KOPT-K1 (cell line): ENCODE data around the gene CTDSP2.

Experiments
- H3K27ac ChIP-seq: fragments of 200-600 bp; sonication (generic); 2 replicates; pipeline ENCODE4 v1.5.1; 2016; ENCODE audit warnings: antibody characterized with exemption, mild to moderate bottlenecking, low read depth, low read length; ENCODE audit not compliant: poor library complexity, severe bottlenecking
- H3K36me3 ChIP-seq: fragments of 200-600 bp; sonication (generic); 2 replicates; pipeline ENCODE4 v1.5.1; 2017; ENCODE audit warnings: antibody characterized with exemption, mild to moderate bottlenecking, low read length, moderate library complexity; ENCODE audit not compliant: insufficient read depth
- H3K9me3 ChIP-seq: fragments of 200-600 bp; sonication (generic); 2 replicates; pipeline ENCODE4 v1.5.1; 2017; ENCODE audit warnings: antibody characterized with exemption, low read length, mild to moderate bottlenecking; ENCODE audit not compliant: insufficient read depth, poor library complexity, severe bottlenecking

Gene CTDSP2

DNA sequence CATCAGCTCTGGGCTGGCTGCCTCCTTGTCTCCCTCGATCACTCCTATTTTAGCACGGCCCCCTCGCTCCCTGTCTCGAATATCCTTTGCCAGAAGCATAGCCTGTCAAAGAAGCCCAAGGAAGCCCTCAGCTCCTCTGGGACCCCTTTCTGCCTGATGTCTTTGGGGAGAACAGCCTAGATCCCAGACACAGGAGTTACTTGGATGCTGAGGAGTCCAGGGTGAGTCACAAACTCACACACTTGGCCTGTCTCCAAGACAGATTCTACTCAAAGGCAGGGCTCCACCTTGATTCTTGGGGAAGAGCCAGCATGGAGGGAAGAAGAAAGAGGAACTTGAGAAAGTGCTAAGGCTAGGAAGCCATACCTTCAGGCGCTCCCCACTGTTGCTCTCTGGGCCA is 36.1 kb downstream of the CTDSP2 start:
- H3K9me3 ChIP-seq = no peaks in the 10 kb centered on the region
- H3K27ac ChIP-seq = no peak overlapping the region
- H3K36me3 ChIP-seq = peaks cover 42% of the 10 kb centered on the region

DNA sequence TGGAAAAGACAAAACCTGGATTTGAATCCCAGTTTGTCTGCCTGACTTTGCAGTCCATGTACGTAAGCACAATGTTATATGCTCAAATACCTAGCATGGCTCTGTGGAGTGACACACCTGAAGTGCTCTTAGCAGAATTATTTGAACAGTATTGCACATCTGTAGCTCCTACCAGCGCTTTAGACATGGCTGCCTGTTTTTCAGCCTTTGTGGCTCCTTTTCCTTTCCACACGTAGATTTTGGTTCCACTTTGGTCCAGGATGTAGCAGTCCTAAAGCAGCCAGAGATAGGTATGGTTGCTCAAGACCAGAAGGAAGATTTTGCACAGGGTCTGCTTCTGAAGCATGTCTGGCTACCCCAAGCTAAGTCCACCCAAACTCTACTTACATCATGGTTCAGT is 37.1 kb downstream of the CTDSP2 start:
- peaks cover 46% of the 10 kb centered on the region for H3K36me3 ChIP-seq
- H3K27ac ChIP-seq = no peak overlapping the region
- H3K9me3 ChIP-seq = no peaks in the 10 kb centered on the region

DNA sequence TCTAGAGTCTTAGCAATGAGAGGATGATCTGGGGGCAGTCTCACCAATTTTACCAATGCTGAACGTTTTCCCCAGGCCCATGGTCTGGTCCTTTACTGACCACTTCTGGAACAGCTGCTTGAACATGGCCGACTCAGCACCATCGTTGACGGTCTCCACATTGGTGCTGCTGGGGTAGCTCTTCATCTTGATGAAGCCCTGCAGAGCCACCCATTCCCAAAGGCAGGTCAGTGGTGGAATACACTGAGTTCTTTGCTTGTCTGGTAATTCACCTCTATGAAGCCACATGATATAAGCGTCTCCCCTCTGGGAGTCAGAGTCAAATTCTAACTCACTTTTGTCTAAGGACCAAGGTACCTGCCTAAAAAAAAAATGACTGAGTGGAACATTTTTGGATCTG is 38.2 kb downstream of the CTDSP2 start:
- H3K27ac ChIP-seq = no peak overlapping the region
- H3K36me3 ChIP-seq = peaks cover 52% of the 10 kb centered on the region
- no peaks in the 10 kb centered on the region for H3K9me3 ChIP-seq

DNA sequence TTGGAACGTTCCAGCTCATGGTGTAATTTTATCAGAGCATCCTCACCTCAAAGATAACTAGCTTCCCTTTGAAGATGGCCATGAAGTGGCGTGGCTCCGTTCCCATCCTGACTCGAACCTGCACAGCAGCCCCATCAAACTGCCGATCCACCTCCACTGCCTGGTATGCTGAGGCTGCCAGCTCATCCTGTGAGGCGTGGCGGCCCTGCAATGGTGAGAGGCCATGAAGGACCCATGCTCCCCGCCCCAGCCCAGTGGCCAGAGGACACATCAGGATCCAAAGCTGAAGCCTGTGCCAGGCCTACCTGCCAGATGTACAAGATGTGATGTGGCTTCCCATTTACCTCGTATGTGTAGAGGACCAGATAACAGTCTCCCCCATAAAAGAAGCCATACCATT is 39.2 kb downstream of the CTDSP2 start:
- Histone ChIP-seq H3K9me3 (no peaks in the 10 kb centered on the region), H3K27ac (no peak overlapping the region), H3K36me3 (peaks cover 63% of the 10 kb centered on the region)

DNA sequence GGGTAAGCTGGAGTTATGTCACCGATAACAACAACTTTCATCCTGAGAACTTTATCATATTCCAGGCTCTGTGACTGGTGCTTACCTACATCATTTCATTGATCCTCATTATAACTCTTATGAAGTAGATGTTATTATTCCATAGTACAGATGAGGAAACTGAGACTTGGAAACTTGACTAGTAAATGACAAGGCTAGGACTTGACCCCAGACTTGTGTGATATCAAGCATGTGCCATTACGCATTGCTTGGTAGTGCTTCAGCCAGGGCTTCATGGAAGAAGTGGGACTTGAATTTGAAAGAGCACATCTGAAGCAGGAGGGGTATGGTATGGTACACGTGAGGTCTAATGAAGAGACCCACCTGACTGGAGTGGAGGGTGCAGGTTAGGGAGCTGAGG is 39.9 kb downstream of the CTDSP2 start:
- Histone ChIP-seq H3K36me3 (peaks cover 69% of the 10 kb centered on the region), H3K27ac (no peak overlapping the region), H3K9me3 (no peaks in the 10 kb centered on the region)

DNA sequence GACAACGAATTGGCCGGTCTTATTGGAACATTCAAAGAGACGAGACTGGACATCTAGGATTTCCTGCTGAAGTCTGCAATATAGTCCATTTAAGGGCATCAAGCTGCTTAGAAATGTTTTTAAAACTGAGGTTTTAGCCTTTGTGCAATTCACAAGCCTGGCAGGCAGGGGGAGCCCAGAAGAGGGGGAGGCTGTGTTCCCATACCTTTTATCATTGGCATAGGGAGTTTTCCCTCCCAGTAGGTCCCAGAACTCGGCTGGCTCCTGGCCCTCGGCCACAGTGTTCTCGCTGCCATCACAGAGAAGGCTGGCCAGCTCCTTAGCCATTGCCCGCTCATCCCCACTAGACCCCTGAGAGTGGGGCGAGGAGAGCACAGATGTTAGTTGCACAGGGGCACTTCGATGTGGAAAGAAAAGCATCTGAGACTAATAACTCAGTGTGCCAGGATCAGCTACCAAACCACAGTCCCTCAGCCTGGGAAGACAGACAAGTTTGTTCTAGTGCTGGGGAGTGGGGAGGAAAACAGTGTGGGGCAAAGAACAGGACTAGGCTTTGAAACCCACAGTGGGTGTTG is 43.1 kb downstream of the CTDSP2 start:
- Histone ChIP-seq H3K36me3 (peaks cover 81% of the 10 kb centered on the region), H3K9me3 (no peaks in the 10 kb centered on the region), H3K27ac (no peak overlapping the region)

DNA sequence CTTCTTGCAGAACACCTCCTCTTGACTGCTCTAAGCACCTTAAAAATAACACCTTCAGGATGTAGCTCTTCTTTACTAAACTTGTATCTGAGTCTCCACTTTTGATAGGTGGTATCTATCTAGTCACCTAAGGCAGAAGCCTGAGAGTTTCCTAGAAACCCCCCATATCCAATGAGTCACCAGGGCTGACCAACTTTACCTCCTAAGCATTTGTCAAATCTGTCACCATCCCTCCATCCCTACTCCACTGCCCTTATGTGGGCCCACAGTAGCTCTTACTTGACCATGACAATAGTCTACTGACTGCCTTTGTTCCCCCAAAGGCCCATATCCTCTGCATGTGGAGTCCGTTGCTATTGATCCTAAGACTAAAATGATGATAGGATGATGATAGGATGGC is 43.9 kb downstream of the CTDSP2 start:
- H3K27ac ChIP-seq = no peak overlapping the region
- peaks cover 79% of the 10 kb centered on the region for H3K36me3 ChIP-seq
- H3K9me3 ChIP-seq = no peaks in the 10 kb centered on the region

DNA sequence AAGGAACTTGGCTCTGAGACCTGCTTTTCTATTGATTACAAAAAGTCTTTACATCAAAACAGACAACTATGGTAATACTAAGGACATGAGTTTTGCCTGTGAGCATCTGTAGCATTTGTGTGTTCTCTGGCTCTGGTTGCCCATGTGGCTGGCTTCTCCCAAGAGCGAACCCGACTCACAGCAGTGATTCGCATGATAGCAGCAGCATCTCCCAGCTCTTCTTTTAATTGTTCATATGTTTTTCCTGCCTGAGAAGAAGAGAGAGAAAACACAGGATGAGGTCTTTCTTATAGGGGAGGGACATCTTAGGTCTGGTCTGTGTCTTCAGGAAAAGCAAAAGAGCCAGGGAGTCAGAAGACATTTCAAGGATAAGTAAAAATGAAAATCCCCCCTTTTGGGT is 45.6 kb downstream of the CTDSP2 start:
- no peak overlapping the region for H3K27ac ChIP-seq
- no peaks in the 10 kb centered on the region for H3K9me3 ChIP-seq
- peaks cover 81% of the 10 kb centered on the region for H3K36me3 ChIP-seq

DNA sequence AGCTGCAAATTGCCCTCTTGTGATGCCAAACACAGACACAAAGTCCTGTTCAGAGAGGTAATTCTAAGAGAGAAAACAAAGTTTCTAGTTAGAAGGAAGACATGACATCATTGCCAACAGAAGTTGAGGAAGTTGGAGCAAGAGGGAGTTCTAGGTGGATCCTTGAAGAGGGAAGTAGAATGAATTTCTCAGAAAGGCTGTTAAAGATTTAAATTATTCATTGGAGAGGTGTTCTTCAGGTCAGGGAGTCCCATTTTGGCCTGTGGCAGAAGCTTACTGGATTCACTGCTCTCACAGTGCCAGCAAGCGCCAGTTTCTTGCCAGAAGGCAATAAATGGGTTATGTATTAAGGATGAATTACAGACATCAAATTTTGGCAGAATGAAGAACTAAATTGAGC is 48.6 kb downstream of the CTDSP2 start:
- Histone ChIP-seq H3K27ac (no peak overlapping the region), H3K9me3 (no peaks in the 10 kb centered on the region), H3K36me3 (peaks cover 94% of the 10 kb centered on the region)

DNA sequence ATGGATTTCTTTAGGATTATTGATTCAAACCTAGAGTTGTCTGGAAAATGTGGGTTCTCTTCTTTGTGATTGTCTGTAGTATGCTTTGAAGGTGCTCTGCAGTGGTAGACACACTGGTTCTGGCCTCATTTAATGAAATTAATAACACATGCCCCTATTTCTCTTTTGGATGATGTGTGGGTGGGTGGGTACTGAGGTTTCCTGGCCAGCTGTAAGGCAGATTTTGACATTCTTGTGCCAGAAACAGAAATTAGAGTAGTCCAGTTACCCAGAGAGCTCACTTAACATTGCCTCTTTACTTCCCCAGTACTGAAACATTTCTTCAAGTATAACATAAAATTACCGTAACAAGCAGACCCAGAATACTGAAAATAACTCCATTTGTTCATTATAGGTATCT is 49.5 kb downstream of the CTDSP2 start:
- no peak overlapping the region for H3K27ac ChIP-seq
- peaks cover 94% of the 10 kb centered on the region for H3K36me3 ChIP-seq
- H3K9me3 ChIP-seq = no peaks in the 10 kb centered on the region

DNA sequence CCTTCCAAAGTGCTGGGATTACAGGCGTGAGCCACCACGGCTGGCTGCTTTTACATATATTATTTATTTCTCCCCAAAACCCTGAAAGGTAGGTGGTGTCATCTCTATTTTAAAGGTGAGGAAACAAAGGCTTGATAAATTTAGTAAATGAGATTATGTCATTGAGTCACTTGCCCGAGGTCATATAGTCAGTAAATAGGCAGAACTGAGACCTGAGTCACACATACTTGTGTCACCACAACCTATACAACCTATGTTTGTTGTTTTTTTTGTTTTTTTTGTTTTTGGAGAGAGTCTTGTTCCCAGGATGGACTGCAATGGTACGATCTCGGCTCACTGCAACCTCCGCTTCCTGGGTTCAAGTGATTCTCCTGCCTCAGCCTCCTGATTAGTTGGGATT is 51.2 kb downstream of the CTDSP2 start:
- H3K36me3 ChIP-seq = peaks cover 95% of the 10 kb centered on the region
- H3K27ac ChIP-seq = no peak overlapping the region
- no peaks in the 10 kb centered on the region for H3K9me3 ChIP-seq

DNA sequence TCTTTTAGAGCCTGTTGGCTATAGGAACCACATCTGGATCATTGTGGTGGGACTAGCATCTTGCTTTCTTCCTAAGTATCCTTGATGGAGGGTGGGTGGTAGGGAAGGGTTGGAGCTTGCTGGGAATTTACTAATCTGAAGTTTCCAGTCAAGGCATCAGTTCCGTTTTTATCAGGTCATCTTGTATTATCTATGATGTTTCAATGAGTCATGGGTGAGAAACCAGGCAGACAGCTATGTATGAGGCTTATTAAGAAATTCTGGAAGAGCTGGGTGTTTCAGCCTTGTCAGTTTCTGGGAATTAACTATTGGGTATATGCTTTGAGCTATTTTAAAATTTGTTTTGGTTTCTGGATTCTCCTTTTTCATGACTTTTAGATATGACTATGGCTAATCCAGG is 52.6 kb downstream of the CTDSP2 start:
- no peak overlapping the region for H3K27ac ChIP-seq
- H3K9me3 ChIP-seq = no peaks in the 10 kb centered on the region
- H3K36me3 ChIP-seq = peaks cover 95% of the 10 kb centered on the region

DNA sequence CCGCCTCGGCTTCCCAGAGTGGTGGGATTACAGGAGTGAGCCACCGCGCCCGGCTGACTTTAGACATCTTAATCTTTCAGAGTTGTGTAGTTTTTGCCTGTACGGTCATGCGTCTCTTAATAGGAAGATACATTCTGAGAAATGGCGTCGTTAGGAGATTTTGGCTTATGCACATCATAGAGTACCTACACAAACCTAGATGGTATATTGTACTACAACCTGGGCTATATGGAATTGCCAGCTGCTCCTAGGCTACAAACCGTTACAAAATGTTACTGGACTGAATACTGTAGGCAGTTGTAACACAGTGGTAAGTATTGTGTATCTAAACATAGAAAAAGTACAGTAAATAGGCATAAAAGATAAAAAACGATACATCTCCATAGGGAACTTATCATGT is 62.7 kb downstream of the CTDSP2 start:
- no peak overlapping the region for H3K27ac ChIP-seq
- H3K36me3 ChIP-seq = peaks cover 49% of the 10 kb centered on the region
- H3K9me3 ChIP-seq = no peaks in the 10 kb centered on the region

DNA sequence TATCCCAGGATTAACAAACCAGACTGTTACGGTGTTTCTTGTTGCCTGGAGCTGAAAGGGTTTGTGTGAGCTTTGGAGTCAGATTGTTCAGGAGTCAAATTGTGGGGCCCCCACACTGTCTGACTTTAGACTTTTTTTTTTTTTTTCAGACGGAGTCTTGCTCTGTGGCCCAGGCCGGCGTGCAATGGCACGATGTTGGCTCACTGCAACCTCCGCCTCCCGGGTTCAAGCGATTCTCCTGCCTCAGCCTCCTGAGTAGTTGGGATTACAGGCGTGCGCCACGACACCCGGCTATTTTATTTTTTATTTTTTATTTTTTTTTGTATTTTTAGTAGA is 63.1 kb downstream of the CTDSP2 start:
- peaks cover 45% of the 10 kb centered on the region for H3K36me3 ChIP-seq
- peak overlapping the region; percentile 72 for H3K27ac ChIP-seq
- no peaks in the 10 kb centered on the region for H3K9me3 ChIP-seq

DNA sequence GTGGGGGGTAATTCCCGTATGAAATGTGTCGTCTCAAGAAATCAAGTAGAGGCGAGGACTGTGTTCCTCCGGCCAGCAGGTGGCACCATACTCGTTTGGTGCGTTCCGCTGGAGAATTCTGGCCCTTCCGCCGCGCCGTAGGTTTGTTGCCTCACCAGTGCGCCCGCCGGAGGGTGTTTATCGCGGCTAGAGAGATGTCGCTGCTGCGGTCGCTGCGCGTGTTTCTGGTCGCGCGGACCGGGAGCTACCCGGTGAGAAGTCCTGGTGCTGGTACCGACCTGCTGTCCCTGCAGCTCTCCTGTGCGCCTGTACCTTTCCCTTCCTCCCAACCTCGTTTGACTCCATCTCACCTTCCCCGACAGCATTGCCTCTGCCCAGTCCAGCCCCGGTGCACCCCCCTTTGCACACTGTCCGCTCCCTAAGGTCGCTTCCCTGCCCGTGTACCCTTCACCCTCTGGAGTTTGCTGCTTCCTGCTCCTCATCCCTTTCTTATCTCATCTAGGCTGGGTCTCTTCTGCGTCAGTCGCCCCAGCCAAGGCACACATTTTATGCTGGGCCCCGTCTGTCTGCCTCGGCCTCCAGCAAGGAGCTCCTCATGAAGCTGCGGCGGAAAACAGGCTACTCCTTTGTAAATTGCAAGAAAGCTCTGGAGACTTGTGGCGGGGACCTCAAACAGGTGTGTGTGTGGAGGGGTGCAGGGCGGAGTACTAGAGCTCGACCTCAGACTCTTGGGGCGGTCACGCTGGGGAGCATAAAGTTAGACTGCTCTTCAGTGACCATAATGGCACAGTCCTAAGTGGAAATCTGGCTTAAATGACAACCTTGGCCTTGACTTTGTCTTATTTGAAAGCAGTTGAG is 63.7 kb downstream of the CTDSP2 start, which contains the start of gene TSFM:
TSS of gene TSFM (plus strand) at position 180 of the 858 bp plus-strand sequence. CDS start at position 195, 15 bp downstream.
- peak within 1 kb of the TSS; percentile 72 for H3K27ac ChIP-seq
- peaks cover 39% of the 10 kb centered on the region for H3K36me3 ChIP-seq
- H3K9me3 ChIP-seq = no peaks in the 10 kb centered on the region

DNA sequence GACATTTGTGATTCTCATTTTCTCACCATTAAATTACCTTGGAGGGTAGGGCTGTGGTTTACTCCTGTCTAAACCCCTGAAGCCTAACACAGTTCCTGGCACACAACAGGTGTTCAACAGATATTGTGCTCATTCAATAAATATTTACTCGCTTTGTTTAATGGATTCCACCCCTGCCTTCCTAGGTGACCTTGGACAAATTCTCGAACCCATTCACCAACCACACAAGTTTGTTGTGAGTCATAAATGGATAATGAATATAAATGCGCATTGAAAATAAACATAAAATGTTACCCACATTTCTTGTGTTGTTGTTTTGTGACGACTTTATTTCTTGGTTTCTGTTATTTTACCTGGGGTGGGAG is 64.3 kb downstream of the CTDSP2 start:
- H3K9me3 ChIP-seq = no peaks in the 10 kb centered on the region
- H3K36me3 ChIP-seq = peaks cover 33% of the 10 kb centered on the region
- H3K27ac ChIP-seq = peak overlapping the region; percentile 72
